Stimulated activated CD8-positive, alpha-beta memory T cell treated with anti-CD3 and anti-CD28 coated beads, Interleukin-12 subunit alpha, Interleukin-12 subunit beta, amount 100 ng/mL, for 1 hour (primary cell): Measurements from ENCODE around the gene ZBED5.
"Not testable (repeated sequence)": the region's sequence is repeated elsewhere in the genome, so short reads cannot be mapped to it uniquely, and the experiment has no call there.

ENCODE experiments used
- DNase-seq: peaks from one replicate; pipeline ENCODE4 v3.0.0-alpha.2; 2020; ENCODE audit warnings: low read depth

ZBED5 gene

GRCh38 chr11:10857709-10858438 is at the start of gene ZBED5:
Gene ZBED5, minus strand, starts transcription at chr11:10858053. Its CDS starts 3,108 bp downstream, at chr11:10854945.
- peak; percentile 87 for DNase-seq

DNA sequence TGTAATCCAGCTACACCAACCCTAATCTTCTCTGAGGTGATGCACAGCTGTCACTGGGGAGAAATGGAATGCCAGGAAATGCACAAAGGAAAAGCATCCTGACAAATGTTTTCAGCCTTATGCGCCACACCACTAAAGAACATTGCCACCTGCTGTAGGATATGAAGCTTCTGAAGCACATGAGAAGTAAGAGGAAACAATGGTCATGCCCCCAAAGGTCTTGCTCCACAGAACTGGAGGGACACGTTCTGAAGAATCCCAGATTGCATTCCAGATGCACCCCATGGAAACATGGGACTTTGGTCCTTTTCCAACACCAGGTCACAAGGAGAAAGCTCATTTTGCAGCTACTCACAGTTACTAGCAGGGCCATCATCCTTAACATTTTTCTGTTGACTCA is 48.7 kb upstream of the ZBED5 start:
- no peak for DNase-seq

GRCh38 chr11:10902301-10903063 is 44.6 kb upstream of the ZBED5 start:
- no peak for DNase-seq

GRCh38 chr11:10900681-10901415 is 43.0 kb upstream of the ZBED5 start:
- no peak for DNase-seq

DNA sequence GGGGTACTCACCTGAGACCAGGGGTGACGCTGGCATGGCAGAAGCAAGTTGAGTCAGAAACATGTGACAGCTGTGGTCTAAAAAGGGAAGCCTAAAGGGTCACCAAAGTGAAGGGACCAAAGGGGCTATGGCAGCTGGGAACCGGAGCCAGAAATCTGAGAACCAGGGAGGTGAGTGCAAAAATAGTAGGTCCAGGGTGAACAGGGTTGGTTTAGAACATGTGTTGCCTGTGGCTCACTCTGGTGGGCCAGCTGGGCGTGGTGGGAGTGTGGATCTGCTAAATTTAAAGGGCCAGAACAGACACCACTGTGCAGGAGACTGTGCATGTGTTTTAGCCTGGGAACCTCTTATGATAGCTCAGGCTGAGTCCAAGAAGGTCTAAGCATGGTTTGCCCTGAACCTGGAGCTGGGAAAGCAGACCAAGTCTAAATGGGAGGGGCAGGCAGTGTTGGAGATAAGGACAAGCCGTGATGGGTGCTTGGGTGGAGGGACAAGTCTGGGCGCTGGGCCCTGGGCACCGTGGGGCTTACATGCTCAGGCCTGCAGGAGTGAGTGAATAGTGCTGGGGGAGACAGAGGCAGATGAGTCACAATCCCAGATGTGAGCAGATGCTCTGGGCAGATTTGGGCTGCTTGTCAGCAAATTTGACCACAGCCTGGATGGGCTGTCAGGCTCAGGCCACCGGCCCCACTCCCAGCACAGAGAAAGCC is 41.4 kb upstream of the ZBED5 start:
- DNase-seq: no peak

DNA sequence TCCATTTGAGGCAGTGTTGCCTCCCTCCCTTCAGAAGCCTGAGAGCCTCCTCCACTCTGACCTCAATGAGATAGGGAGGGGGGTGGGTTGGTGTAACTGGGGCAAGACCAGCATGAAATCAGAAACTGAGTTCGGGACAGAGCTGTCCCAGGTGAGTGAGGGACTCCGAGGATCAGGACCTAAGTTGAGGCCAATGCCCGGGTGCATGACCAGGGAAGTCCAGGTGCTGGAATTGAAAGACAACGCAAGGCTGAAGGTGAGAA is 40.8 kb upstream of the ZBED5 start:
- DNase-seq: no peak

DNA sequence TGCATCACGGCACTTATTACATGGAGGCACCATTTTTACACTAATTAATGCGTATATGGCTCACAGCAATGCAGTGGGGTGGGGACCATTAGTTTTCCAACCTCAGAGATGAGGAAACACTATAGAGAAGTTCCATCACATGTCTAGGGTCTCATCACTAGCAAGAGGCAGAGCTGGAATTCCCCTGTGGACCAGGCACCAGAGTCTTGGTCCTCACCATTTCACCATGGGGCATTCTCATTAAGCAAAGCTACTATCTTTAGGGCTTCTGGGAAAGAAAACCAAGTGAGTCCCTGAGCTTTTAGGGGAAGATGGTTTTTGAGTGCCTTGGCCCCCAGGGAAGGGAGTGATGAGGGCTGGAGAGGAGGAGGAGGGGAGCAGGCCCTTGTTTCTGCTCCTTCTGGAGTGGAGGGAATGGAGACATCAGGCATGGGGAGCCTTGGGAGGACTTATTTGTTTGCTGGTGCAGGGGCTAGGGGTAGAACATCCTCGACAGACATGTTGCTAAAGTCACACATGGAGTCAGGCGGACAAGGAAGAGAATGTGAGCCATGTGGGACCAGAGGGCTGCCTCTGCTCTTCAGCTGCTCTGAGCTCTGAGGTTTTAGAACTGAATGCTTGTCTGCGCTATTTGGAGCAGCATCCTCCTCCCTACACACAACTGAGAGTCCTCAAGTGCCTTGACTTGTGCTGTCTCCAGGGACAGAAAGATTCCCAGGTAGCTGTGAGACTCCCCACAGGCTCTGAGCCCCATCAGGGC is 40.3 kb upstream of the ZBED5 start:
- no peak for DNase-seq

GRCh38 chr11:10897150-10897549 is 39.3 kb upstream of the ZBED5 start:
- no peak for DNase-seq

- DNase-seq: no peak
These were observed 38.6 kb upstream of the ZBED5 start for GRCh38 chr11:10896493-10896892.

DNA sequence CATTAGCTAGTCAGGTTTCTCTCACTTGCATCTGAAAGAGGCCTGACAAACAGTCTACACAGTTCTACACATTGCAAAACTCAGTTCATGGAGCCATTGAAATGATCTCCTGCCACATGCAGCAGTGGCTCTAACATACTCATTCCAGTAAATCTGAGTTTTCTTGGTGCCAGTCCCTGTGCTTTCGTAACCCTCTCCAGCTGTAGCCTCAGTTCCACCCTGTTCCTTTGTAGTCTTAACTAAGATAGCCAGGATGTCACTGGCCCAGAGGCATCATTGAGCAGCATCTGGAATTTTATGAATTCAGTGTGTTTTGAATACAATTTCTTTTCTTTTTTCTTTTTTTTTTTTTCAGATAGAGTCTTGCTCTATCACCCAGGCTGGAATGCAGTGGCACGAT is 37.4 kb upstream of the ZBED5 start:
- no peak for DNase-seq

DNA sequence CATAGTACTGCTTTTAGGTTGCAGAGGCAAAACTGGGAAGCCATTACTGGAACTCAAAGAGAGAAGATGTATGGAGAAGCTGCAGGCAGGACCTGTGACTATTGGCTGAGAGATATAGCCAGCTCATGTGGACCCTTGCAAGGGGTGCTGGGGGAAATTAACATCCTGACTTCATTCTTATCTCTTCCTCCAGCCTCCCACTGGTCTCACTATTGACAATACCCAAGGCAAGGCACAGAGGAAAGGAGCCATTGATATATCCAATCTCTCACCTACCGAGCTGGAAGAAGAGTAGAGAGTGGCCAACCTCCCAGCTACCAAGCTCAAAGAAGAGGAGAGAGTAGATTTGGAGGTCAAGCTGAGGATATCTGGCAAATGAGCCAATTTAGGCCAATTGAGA is 36.8 kb upstream of the ZBED5 start:
- DNase-seq: no peak

- no peak for DNase-seq
These were observed 35.9 kb upstream of the ZBED5 start for GRCh38 chr11:10893714-10894151.

DNA sequence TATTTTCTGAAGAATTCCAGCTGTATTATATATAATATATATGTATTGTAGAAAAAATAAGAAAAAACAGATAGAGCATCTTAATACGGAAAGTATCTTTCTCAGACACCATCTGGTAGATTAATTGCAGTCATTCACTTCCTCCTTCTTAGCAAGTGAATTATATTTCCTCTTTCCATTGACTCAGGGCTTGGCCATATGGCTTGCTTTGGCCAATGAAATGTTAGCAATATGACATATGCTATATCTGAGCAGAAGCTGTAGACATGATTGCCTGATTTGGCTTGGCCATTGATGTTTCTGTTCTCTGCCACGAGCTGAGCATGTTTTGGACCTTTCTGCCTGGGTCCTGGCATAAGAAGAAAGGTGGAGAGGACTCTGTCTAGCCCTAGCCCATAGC is 34.4 kb upstream of the ZBED5 start:
- no peak for DNase-seq

DNA sequence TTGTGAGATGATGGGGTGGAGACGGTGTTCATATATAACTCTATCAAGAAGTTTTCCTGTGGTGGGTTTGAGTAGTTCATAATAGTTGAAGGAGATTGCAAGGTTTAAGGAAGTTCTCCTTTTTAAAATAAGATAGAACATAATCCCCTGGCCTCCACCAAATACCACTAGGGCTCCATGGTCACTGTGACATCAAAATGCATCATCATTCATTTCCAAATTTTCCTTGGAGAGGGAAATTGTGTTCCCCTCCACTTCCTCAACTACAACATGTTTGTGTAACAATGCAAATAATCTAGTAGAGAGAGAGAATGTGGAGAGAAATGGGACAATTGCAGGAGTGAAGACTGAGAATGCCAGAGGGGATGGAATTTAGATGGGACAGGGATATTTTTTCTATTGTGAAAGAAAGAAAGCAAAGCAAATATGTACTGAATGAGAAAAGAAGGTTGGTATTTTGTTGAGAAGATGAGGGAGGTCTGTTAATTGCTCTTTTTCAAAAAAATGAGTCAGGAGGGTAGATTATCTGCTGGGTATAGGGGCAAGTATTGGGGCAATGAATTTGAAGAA is 33.4 kb upstream of the ZBED5 start:
- DNase-seq: no peak

- DNase-seq: not testable (repeated sequence)
These were observed 32.2 kb upstream of the ZBED5 start for GRCh38 chr11:10890083-10890482.

- DNase-seq: no peak
These were observed 29.5 kb upstream of the ZBED5 start for GRCh38 chr11:10887307-10887706.

DNA sequence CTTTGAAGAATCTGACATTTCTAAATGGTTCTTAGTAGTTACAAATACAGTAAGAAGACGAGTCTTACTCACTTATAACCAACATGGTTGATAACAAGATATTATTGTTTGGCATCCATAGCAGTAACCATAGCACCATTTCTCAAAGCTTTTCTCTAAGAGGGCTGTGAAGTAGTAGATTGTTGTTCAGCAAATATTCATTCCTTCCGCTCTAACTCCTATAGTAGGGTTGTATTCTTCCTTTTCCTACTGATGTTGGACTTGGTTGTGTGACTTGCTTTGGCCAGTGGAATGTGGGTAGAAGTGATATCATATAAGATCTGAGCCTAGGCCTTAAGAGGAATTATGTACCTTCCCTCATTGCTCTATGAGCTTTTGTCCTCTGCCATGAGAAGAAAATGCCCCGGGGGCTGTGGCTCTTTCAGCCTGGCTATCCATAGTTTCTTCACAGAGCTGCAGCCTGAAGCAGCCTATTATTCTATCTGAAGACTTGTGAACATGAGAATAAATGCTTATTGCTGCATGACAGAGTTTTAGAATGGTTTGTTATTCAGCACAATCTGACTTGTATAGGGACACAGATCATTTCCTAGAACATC is 28.9 kb upstream of the ZBED5 start:
- DNase-seq: no peak

DNA sequence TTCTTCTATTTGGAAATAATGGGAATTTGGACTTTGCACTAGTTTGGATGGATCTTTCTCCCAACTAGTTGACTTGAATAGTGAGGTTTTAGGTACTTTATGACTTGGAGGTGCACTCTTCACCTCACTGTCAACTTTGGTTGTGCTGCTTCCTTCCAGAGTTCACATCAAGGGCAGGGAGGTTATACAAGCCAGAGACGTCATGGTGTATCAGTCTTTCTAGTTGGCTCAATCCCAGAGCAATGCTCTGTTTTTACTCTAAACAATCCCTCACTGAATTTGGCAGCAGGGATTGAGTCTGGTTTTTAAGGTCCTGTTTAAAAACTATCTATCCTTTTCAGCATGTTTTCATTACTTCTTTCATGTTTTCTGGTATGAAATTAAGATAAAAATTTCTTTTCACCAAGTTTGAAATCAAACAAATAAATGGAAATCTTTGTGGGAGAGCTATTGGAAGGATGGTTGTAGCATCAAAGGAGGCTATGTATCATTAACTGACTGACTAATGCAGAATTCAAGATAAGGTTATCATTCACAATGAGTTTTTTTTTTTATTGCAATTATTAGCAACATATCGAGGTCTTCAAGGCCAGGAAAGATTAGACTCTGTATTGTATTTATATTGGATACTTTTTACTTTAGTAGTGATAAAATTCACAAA is 28.0 kb upstream of the ZBED5 start:
- no peak for DNase-seq

DNA sequence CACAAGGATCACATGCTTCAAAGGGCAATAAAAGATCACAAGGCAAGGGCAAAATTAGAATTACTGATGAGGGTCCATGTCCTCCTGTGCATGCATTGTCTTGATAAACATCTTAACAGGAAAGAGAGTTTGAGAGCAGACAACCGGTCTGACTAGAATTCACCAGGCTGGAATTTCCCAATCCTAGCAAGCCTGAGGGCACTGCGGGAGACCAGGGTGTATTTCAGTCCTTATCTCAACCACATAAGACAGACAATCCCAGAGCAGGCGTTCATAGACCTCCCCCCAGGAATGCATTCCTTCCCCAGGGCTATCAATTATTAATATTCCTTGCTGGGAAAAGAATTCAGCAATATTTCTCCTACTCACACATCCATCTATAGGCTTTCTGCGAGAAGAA is 26.4 kb upstream of the ZBED5 start:
- not testable (repeated sequence) for DNase-seq

DNA sequence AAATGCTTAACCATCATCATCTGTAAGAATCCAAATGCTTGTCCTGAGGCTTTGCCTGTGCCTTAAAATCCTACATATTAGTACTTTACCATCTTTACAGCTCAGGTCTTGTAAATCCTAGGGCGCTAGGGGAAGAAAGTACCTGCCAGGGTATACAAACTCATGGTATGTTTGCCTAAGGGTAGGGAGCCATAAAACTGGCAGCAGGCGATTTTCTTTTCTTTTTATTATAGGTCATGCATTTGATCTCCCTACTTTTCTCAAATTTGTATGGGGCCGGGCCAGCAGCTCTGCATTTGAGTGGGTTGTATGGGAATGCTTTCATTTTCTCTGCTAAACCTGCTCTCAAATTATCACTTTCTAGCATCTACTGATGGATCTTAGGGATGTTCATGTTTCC is 24.0 kb upstream of the ZBED5 start:
- no peak for DNase-seq
